K562 (cell line): ENCODE results near the gene SMC4. TPM values are rescaled to one million over a fixed set of nuclear protein-coding genes. Genes with fewer than 3 reads are reported as not detected.

Experiments used
- ARNT ChIP-seq, 2 experiments: fragments of 450-650 bp; IDR thresholded peaks; 2 replicates each; pipeline ENCODE4 v1.6.1; 2016; ENCODE audit warnings: mild to moderate bottlenecking in 1 of 2
- CEBPG ChIP-seq, 3 experiments: fragments of 200-800 bp in 1 of 3; sonication (Bioruptor generic) in 1 of 3; sonication (generic) in 1 of 3; formaldehyde crosslinking in 1 of 3; IDR thresholded peaks in 2 of 3; conservative IDR thresholded peaks in 1 of 3; 2 replicates each; pipeline versions ENCODE4 v1.6.1 to v1.8.0; 2016 to 2022; ENCODE audit warnings: missing compliant biosample characterization in 2 of 3, missing genetic modification characterization in 2 of 3, mild to moderate bottlenecking in 1 of 3, missing genetic modification reagents in 1 of 3
- DDX20 ChIP-seq: fragments of 450-650 bp; IDR thresholded peaks from 2 replicates; pipeline ENCODE4 v1.6.1; 2016; ENCODE audit warnings: missing genetic modification characterization, low read depth, mild to moderate bottlenecking, missing compliant biosample characterization, moderate library complexity
- GTF2B ChIP-seq: IDR thresholded peaks from 2 replicates; pipeline ENCODE4 v1.6.1; 2011; ENCODE audit not compliant: insufficient read length; ENCODE audit errors: extremely low read depth
- KLF13 ChIP-seq: fragments of 450-650 bp; IDR thresholded peaks from 2 replicates; pipeline ENCODE4 v1.6.1; 2016; ENCODE audit warnings: missing genetic modification characterization, low read depth, mild to moderate bottlenecking, missing compliant biosample characterization, moderate library complexity, borderline replicate concordance
- NKRF ChIP-seq: fragments of 450-650 bp; IDR thresholded peaks from 2 replicates; pipeline ENCODE4 v1.6.1; 2016; ENCODE audit warnings: borderline replicate concordance
- POLR2G ChIP-seq: fragments of 200-400 bp; formaldehyde crosslinking; IDR thresholded peaks from 2 replicates; pipeline ENCODE4 v1.6.1; 2017; ENCODE audit warnings: low read depth, mild to moderate bottlenecking, antibody characterized with exemption, low read length, moderate library complexity
- RCOR1 ChIP-seq, 2 experiments: IDR thresholded peaks; 2 replicates each; pipeline ENCODE4 v1.6.1; 2012; ENCODE audit warnings: low read depth in 2 of 2, low read length in 2 of 2, borderline replicate concordance in 1 of 2, improper control_type of control experiment in 1 of 2
- TAF7 ChIP-seq: fragments of 450-650 bp; IDR thresholded peaks from 2 replicates; pipeline ENCODE4 v1.6.1; 2016; ENCODE audit warnings: missing genetic modification characterization, missing compliant biosample characterization
- TEAD1 ChIP-seq, 2 experiments: fragments of 450-650 bp in 1 of 2; sonication (generic) in 1 of 2; formaldehyde crosslinking; IDR thresholded peaks; 2 replicates each; pipeline versions ENCODE4 v1.4.0 to v1.8.0; 2020 to 2022; ENCODE audit warnings: mild to moderate bottlenecking in 2 of 2, missing genetic modification reagents in 1 of 2
- THRA ChIP-seq: fragments of 450-650 bp; IDR thresholded peaks from 2 replicates; pipeline ENCODE4 v1.6.1; 2017; ENCODE audit warnings: mild to moderate bottlenecking, moderate library complexity
- U2AF2 ChIP-seq: fragments of 200-400 bp; formaldehyde crosslinking; optimal IDR thresholded peaks from 2 replicates; pipeline ENCODE3; 2017; ENCODE audit warnings: low read depth, mild to moderate bottlenecking, low read length
- YBX1 ChIP-seq: fragments of 450-650 bp; IDR thresholded peaks from 2 replicates; pipeline ENCODE4 v1.7.1; 2016; ENCODE audit warnings: mild to moderate bottlenecking
- polyA plus RNA-seq, 8 experiments: library from polyadenylated mRNA; depleted of rRNA in 4 of 8; stranded (reverse) in 5 of 8; unstranded in 3 of 8; fragments of >200 nt; fragmentation: Nextera tagmentation in 2 of 8; fragmentation: Illumina TruSeq in 1 of 8; extraction: Ambion mirVana in 2 of 8; extraction: Trizol in 1 of 8; gene quantifications; 2 replicates each; pipeline versions ENCODE4 v1.2.1 to v1.2.3, GENCODE V29; 2011 to 2014; ENCODE audit warnings: inconsistent platforms in 1 of 8, missing spikeins in 1 of 8
- total RNA-seq, 7 experiments: library from RNA; depleted of rRNA in 6 of 7; stranded (reverse); fragments of >200 nt in 6 of 7; fragmentation: Illumina TruSeq in 2 of 7; extraction: Trizol in 2 of 7; gene quantifications; 2 replicates each; pipeline versions ENCODE4 v1.2.1 to v1.2.3, GENCODE V29; 2011 to 2021; ENCODE audit warnings: low replicate concordance in 1 of 7
- TF ChIP-seq, protein P1 (sequence below): fragments of 250-450 bp; sonication (Bioruptor Pico); IDR thresholded peaks from 2 replicates; pipeline ENCODE4 v1.4.0; 2020; ENCODE audit warnings: mild to moderate bottlenecking, moderate library complexity, borderline replicate concordance
- TF ChIP-seq, protein P2 (sequence below): fragments of 250-450 bp; sonication (Bioruptor Pico); IDR thresholded peaks from 2 replicates; pipeline ENCODE4 v1.5.0; 2020; ENCODE audit warnings: mild to moderate bottlenecking

Gene SMC4
- total and polyA plus RNA-seq, 9 of the 15 experiments (the other 6 are each of a cell fraction or from before 2014, with no cell fraction given) = 87.9 to 347 (median 176) TPM

- no peak for TF ChIP-seq THRA
- TF ChIP-seq, protein P1, sequence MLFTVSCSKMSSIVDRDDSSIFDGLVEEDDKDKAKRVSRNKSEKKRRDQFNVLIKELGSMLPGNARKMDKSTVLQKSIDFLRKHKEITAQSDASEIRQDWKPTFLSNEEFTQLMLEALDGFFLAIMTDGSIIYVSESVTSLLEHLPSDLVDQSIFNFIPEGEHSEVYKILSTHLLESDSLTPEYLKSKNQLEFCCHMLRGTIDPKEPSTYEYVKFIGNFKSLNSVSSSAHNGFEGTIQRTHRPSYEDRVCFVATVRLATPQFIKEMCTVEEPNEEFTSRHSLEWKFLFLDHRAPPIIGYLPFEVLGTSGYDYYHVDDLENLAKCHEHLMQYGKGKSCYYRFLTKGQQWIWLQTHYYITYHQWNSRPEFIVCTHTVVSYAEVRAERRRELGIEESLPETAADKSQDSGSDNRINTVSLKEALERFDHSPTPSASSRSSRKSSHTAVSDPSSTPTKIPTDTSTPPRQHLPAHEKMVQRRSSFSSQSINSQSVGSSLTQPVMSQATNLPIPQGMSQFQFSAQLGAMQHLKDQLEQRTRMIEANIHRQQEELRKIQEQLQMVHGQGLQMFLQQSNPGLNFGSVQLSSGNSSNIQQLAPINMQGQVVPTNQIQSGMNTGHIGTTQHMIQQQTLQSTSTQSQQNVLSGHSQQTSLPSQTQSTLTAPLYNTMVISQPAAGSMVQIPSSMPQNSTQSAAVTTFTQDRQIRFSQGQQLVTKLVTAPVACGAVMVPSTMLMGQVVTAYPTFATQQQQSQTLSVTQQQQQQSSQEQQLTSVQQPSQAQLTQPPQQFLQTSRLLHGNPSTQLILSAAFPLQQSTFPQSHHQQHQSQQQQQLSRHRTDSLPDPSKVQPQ (CRISPR knock-in tag) = no peak
- TF ChIP-seq KLF13 = 0 out of 2 replicates have a peak, but pooled peaks have one; percentile 37
- no peak for TF ChIP-seq DDX20
- peak; percentile 91; the same call in 1 of the 2 replicates for TF ChIP-seq NKRF
- TF ChIP-seq, protein P2, sequence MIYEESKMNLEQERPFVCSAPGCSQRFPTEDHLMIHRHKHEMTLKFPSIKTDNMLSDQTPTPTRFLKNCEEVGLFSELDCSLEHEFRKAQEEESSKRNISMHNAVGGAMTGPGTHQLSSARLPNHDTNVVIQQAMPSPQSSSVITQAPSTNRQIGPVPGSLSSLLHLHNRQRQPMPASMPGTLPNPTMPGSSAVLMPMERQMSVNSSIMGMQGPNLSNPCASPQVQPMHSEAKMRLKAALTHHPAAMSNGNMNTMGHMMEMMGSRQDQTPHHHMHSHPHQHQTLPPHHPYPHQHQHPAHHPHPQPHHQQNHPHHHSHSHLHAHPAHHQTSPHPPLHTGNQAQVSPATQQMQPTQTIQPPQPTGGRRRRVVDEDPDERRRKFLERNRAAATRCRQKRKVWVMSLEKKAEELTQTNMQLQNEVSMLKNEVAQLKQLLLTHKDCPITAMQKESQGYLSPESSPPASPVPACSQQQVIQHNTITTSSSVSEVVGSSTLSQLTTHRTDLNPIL (CRISPR knock-in tag) = no peak
- no peak for TF ChIP-seq CEBPG (CRISPR knock-in tag; IDR thresholded peaks at IDR 0.05)
- TF ChIP-seq CEBPG (tag; conservative IDR thresholded peaks at IDR 0.05 in 1 of 2, IDR thresholded peaks at IDR 0.05 in 1 of 2) = no peak
- TF ChIP-seq YBX1 = no peak
- TF ChIP-seq GTF2B = no peak
- no peak for TF ChIP-seq TEAD1 (CRISPR knock-in tag; IDR thresholded peaks at IDR 0.05)
- peak; percentile 87 for TF ChIP-seq POLR2G
- TF ChIP-seq TAF7 = peak; percentile 58; the same call in 1 of the 2 replicates
- peak in 1 of 2 experiments; percentile 56; a peak in 2 of 4 replicates for TF ChIP-seq ARNT (IDR thresholded peaks at IDR 0.05)
- TF ChIP-seq U2AF2 = no peak
- TF ChIP-seq RCOR1 (IDR thresholded peaks at IDR 0.05; ENCODE audit: borderline replicate concordance in 1 of 2, low read depth in 2 of 2, low read length in 2 of 2) = peak in 1 of 2 experiments; percentile 69; a peak in 2 of 4 replicates
Measured at GRCh38 chr3:160399125-160400029, at the start of gene SMC4, which contains the start of gene IFT80 (continued).
